ENCODE results near the gene CMTR1. TPM values are rescaled to one million over a fixed set of nuclear protein-coding genes. Genes with fewer than 3 reads are reported as not detected.

The CMTR1 gene
- total and polyA plus RNA-seq, 2 of the 13 experiments (the other 11 are each of a cell fraction or from before 2014, with no cell fraction given) = 19.7 to 55.2 TPM

DNA sequence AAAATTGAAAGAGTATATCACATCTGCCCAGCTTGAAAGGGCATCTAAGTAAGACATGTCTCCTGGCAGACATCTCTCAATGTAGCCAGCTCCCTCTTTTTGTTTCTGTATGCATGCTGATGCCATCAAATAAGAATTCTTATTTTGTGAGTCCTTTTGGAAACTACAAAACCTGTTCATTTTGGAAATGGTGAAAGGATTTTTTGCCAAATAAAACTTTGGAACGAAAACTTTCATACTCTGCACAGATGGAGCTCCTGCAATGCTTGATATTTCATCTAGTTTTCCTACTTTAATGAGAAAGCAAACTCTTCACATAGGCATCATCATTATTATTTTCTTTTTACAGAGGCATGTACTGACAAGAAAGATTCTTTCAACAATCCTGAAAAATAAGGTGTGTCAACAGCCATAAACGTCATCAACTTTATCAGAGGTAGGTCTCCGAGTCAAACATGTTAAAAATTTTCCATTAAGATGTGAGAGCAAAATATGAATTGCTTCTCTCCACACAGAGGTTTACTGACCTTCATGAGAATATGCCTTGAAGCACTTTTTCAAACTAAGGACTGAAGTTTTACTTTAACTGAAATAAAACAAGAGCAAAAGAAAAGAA is 26.2 kb upstream of the CMTR1 start:
- ATAC-seq = no peak
- no peaks in the 10 kb centered on the region for H3K27me3 ChIP-seq (ENCODE audit: control insufficient read depth in 1 of 2, insufficient read depth in 2 of 2, low read length in 2 of 2)
- no peaks in the 10 kb centered on the region for H4K20me1 ChIP-seq (ENCODE audit: insufficient read depth, low read length)
- H3K4me2 ChIP-seq (ENCODE audit: low read depth, low read length) = no peak overlapping the region
- H3K9ac ChIP-seq (ENCODE audit: insufficient read depth, low read depth, low read length) = no peak overlapping the region
- POLR2A ChIA-PET = no interaction called here
- no peaks in the 10 kb centered on the region for H3K79me2 ChIP-seq (ENCODE audit: insufficient read depth, low read length)
- WGBS (ENCODE audit: low lambda C conversion rate) = 6% methylated on average over 3 of the region's 3 CpGs
- no peaks in the 10 kb centered on the region for H3K36me3 ChIP-seq (replicated peaks in 1 of 2; ENCODE audit: control insufficient read depth in 1 of 2, insufficient read depth in 2 of 2, low read length in 2 of 2)
- DNase-seq (ENCODE audit: low spot score) = no peak
- TF ChIP-seq, protein P1, sequence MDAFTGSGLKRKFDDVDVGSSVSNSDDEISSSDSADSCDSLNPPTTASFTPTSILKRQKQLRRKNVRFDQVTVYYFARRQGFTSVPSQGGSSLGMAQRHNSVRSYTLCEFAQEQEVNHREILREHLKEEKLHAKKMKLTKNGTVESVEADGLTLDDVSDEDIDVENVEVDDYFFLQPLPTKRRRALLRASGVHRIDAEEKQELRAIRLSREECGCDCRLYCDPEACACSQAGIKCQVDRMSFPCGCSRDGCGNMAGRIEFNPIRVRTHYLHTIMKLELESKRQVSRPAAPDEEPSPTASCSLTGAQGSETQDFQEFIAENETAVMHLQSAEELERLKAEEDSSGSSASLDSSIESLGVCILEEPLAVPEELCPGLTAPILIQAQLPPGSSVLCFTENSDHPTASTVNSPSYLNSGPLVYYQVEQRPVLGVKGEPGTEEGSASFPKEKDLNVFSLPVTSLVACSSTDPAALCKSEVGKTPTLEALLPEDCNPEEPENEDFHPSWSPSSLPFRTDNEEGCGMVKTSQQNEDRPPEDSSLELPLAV (CRISPR knock-in tag; conservative IDR thresholded peaks at IDR 0.05; ENCODE audit: low read depth) = no peak
- TF ChIP-seq CREB1 (IDR thresholded peaks at IDR 0.05) = peak; percentile 32; the same call in 1 of the 2 replicates
- TF ChIP-seq CREB1 (CRISPR knock-in tag; IDR thresholded peaks at IDR 0.05) = no peak
- no peak overlapping the region for H3K27ac ChIP-seq (ENCODE audit: extremely low read length, insufficient read depth, low read length)
- CTCF ChIA-PET (ENCODE audit: low intra/inter-chr PET ratio, low total read pairs) = no interaction called here
- in situ Hi-C loops (cut with HindIII; ENCODE audit: extremely low pct_ligation_motif_present, low pct_unique_long_range_greater_than_20kb) = no loop called here
- no peaks in the 10 kb centered on the region for H3K4me1 ChIP-seq (ENCODE audit: insufficient read depth, low read length)
- intact Hi-C loops (cut with micrococcal nuclease; ENCODE audit: unreplicated experiment) = no loop called here
- no peak overlapping the region for H3K4me3 ChIP-seq (replicated peaks in 1 of 3; ENCODE audit: insufficient read depth in 1 of 3, low read depth in 2 of 3, low read length in 3 of 3)
- H2AFZ ChIP-seq (ENCODE audit: low read length) = no peak overlapping the region
- FAIRE-seq = no peak
- H3K9me3 ChIP-seq (ENCODE audit: low read length) = no peaks in the 10 kb centered on the region
- BruUV-seq (replicated peaks) = no TSS peak

DNA sequence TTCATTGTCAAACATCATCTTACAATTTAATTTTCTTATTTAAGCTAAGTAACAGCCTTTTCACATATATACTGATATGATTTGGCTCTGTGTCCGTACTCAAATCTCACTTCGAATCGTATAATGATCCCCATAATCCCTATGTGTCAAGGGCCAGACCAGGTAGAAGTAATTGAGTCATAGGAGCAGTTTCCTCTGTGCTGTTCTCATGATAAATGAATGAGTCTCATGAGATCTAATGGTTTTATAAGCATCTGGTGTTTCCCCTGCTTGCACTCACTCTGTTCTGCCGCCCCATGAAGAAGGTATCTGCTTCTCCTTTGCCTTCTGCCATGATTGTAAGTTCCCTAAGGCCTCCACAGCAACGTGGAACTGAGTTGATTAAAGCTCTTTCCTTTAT is 25.1 kb upstream of the CMTR1 start:
- WGBS (ENCODE audit: low lambda C conversion rate) = 15% methylated on average over 5 of the region's 5 CpGs
- no peaks in the 10 kb centered on the region for H3K9me3 ChIP-seq (ENCODE audit: low read length)
- no peaks in the 10 kb centered on the region for H3K36me3 ChIP-seq (replicated peaks in 1 of 2; ENCODE audit: control insufficient read depth in 1 of 2, insufficient read depth in 2 of 2, low read length in 2 of 2)
- H3K9ac ChIP-seq (ENCODE audit: insufficient read depth, low read depth, low read length) = no peak overlapping the region
- FAIRE-seq (no peak), DNase-seq (ENCODE audit: low spot score) (no peak), ATAC-seq (no peak)
- in situ Hi-C loops (cut with HindIII; ENCODE audit: extremely low pct_ligation_motif_present, low pct_unique_long_range_greater_than_20kb) = no loop called here
- H3K27me3 ChIP-seq (ENCODE audit: control insufficient read depth in 1 of 2, insufficient read depth in 2 of 2, low read length in 2 of 2) = no peaks in the 10 kb centered on the region
- H3K4me2 ChIP-seq (ENCODE audit: low read depth, low read length) = no peak overlapping the region
- no peaks in the 10 kb centered on the region for H3K4me1 ChIP-seq (ENCODE audit: insufficient read depth, low read length)
- POLR2A ChIA-PET = no interaction called here
- H3K27ac ChIP-seq (ENCODE audit: extremely low read length, insufficient read depth, low read length) = no peak overlapping the region
- BruUV-seq (replicated peaks) = no TSS peak
- CTCF ChIA-PET (ENCODE audit: low intra/inter-chr PET ratio, low total read pairs) = no interaction called here
- intact Hi-C loops (cut with micrococcal nuclease; ENCODE audit: unreplicated experiment) = no loop called here
- H3K79me2 ChIP-seq (ENCODE audit: insufficient read depth, low read length) = no peaks in the 10 kb centered on the region
- no peak overlapping the region for H2AFZ ChIP-seq (ENCODE audit: low read length)
- H4K20me1 ChIP-seq (ENCODE audit: insufficient read depth, low read length) = no peaks in the 10 kb centered on the region
- no peak overlapping the region for H3K4me3 ChIP-seq (replicated peaks in 1 of 3; ENCODE audit: insufficient read depth in 1 of 3, low read depth in 2 of 3, low read length in 3 of 3)
- TF ChIP-seq, protein P2, sequence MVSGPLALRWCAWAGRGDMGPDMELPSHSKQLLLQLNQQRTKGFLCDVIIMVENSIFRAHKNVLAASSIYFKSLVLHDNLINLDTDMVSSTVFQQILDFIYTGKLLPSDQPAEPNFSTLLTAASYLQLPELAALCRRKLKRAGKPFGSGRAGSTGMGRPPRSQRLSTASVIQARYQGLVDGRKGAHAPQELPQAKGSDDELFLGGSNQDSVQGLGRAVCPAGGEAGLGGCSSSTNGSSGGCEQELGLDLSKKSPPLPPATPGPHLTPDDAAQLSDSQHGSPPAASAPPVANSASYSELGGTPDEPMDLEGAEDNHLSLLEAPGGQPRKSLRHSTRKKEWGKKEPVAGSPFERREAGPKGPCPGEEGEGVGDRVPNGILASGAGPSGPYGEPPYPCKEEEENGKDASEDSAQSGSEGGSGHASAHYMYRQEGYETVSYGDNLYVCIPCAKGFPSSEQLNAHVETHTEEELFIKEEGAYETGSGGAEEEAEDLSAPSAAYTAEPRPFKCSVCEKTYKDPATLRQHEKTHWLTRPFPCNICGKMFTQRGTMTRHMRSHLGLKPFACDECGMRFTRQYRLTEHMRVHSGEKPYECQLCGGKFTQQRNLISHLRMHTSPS (CRISPR knock-in tag; IDR thresholded peaks at IDR 0.05; ENCODE audit: low read depth) = no peak
- TF ChIP-seq, protein P3, sequence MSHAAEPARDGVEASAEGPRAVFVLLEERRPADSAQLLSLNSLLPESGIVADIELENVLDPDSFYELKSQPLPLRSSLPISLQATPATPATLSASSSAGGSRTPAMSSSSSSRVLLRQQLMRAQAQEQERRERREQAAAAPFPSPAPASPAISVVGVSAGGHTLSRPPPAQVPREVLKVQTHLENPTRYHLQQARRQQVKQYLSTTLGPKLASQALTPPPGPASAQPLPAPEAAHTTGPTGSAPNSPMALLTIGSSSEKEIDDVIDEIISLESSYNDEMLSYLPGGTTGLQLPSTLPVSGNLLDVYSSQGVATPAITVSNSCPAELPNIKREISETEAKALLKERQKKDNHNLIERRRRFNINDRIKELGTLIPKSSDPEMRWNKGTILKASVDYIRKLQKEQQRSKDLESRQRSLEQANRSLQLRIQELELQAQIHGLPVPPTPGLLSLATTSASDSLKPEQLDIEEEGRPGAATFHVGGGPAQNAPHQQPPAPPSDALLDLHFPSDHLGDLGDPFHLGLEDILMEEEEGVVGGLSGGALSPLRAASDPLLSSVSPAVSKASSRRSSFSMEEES (CRISPR knock-in tag; IDR thresholded peaks at IDR 0.05) = no peak
- TF ChIP-seq, protein P4, sequence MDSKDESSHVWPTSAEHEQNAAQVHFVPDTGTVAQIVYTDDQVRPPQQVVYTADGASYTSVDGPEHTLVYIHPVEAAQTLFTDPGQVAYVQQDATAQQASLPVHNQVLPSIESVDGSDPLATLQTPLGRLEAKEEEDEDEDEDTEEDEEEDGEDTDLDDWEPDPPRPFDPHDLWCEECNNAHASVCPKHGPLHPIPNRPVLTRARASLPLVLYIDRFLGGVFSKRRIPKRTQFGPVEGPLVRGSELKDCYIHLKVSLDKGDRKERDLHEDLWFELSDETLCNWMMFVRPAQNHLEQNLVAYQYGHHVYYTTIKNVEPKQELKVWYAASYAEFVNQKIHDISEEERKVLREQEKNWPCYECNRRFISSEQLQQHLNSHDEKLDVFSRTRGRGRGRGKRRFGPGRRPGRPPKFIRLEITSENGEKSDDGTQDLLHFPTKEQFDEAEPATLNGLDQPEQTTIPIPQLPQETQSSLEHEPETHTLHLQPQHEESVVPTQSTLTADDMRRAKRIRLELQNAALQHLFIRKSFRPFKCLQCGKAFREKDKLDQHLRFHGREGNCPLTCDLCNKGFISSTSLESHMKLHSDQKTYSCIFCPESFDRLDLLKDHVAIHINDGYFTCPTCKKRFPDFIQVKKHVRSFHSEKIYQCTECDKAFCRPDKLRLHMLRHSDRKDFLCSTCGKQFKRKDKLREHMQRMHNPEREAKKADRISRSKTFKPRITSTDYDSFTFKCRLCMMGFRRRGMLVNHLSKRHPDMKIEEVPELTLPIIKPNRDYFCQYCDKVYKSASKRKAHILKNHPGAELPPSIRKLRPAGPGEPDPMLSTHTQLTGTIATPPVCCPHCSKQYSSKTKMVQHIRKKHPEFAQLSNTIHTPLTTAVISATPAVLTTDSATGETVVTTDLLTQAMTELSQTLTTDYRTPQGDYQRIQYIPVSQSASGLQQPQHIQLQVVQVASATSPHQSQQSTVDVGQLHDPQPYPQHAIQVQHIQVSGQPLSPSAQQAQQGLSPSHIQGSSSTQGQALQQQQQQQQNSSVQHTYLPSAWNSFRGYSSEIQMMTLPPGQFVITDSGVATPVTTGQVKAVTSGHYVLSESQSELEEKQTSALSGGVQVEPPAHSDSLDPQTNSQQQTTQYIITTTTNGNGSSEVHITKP (CRISPR knock-in tag; IDR thresholded peaks at IDR 0.05; ENCODE audit: low read depth) = no peak
- TF ChIP-seq, protein P5, sequence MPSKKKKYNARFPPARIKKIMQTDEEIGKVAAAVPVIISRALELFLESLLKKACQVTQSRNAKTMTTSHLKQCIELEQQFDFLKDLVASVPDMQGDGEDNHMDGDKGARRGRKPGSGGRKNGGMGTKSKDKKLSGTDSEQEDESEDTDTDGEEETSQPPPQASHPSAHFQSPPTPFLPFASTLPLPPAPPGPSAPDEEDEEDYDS (CRISPR knock-in tag; IDR thresholded peaks at IDR 0.05) = no peak
- no peak for TF ChIP-seq HMG20A (CRISPR knock-in tag; IDR thresholded peaks at IDR 0.05; ENCODE audit: borderline replicate concordance)
- no peak for TF ChIP-seq SMYD3 (CRISPR knock-in tag; IDR thresholded peaks at IDR 0.05)

Measured in HepG2 (cell line).